ENCODE results near the gene CLDN16.

The CLDN16 gene

GRCh38 chr3:190444006-190444405 lies 56.0 kb downstream of the CLDN16 start:
- DNase-seq = no peak

GRCh38 chr3:190444576-190445145 lies 56.7 kb downstream of the CLDN16 start:
- no peak for DNase-seq

- peak in 2 of 6 experiments; percentile 1 to 8 for DNase-seq
Measured at GRCh38 chr3:190446573-190447279, 58.8 kb downstream of the CLDN16 start.

- no peak for DNase-seq
Measured at GRCh38 chr3:190448256-190448655, 60.3 kb downstream of the CLDN16 start.

- no peak for DNase-seq
Measured at GRCh38 chr3:190449801-190450200, 61.8 kb downstream of the CLDN16 start, which contains the start of gene TMEM207. Gene TMEM207, minus strand, starts transcription at chr3:190449901. Its CDS starts 92 bp downstream, at chr3:190449809.

- no peak for DNase-seq
Measured at GRCh38 chr3:190455828-190456227, 67.9 kb downstream of the CLDN16 start.

- DNase-seq = no peak
Measured at GRCh38 chr3:190456770-190457169, 68.8 kb downstream of the CLDN16 start.

GRCh38 chr3:190458040-190458439 lies 70.1 kb downstream of the CLDN16 start:
- no peak for DNase-seq

Data from stimulated activated naive CD4-positive, alpha-beta T cell (primary cell).